GM19193 (cell line): Measurements from ENCODE around the gene ICA1.

Experiments used
- POLR2A ChIP-seq: IDR thresholded peaks from 4 replicates; pipeline ENCODE4 v1.6.1; 2011; ENCODE audit not compliant: insufficient read depth, insufficient read length; ENCODE audit errors: extremely low read depth

ICA1 gene

GRCh38 chr7:8282162-8282561 is 20.2 kb upstream of the ICA1 start:
- TF ChIP-seq POLR2A: no peak

GRCh38 chr7:8278183-8278582 is 16.2 kb upstream of the ICA1 start:
- no peak for TF ChIP-seq POLR2A

- no peak for TF ChIP-seq POLR2A
Measured at GRCh38 chr7:8277394-8277982, 15.5 kb upstream of the ICA1 start.

- no peak for TF ChIP-seq POLR2A
Measured at GRCh38 chr7:8274589-8274988, 12.6 kb upstream of the ICA1 start.

GRCh38 chr7:8271960-8272359 is 10.0 kb upstream of the ICA1 start:
- no peak for TF ChIP-seq POLR2A

GRCh38 chr7:8263048-8263447 is 1.1 kb upstream of the ICA1 start:
- no peak for TF ChIP-seq POLR2A

- no peak for TF ChIP-seq POLR2A
Measured at GRCh38 chr7:8260871-8261694, 884 bp downstream of the ICA1 start.

- TF ChIP-seq POLR2A: no peak
Measured at GRCh38 chr7:8259586-8260222, 2.3 kb downstream of the ICA1 start.

- TF ChIP-seq POLR2A: no peak
Measured at GRCh38 chr7:8258734-8259133, 3.2 kb downstream of the ICA1 start.

- no peak for TF ChIP-seq POLR2A
Measured at GRCh38 chr7:8258166-8258565, 3.8 kb downstream of the ICA1 start.

- TF ChIP-seq POLR2A: no peak
Measured at GRCh38 chr7:8255680-8256655, 6.0 kb downstream of the ICA1 start.

GRCh38 chr7:8254667-8255066 is 7.3 kb downstream of the ICA1 start:
- no peak for TF ChIP-seq POLR2A

GRCh38 chr7:8254215-8254614 is 7.8 kb downstream of the ICA1 start:
- TF ChIP-seq POLR2A: no peak

GRCh38 chr7:8251195-8251594 is 10.8 kb downstream of the ICA1 start:
- TF ChIP-seq POLR2A: no peak

- TF ChIP-seq POLR2A: no peak
Measured at GRCh38 chr7:8250547-8250946, 11.4 kb downstream of the ICA1 start.
